ES-I3 (cell line): Measurements from ENCODE around the gene NAT8L.
"Not testable (repeated sequence)": the region's sequence is repeated elsewhere in the genome, so short reads cannot be mapped to it uniquely, and the experiment has no call there.

ENCODE experiments used
- H3K36me3 ChIP-seq: 2 replicates; pipeline ENCODE4 v1.6.1; 2013; ENCODE audit warnings: mild to moderate bottlenecking, low read length, control low read depth, moderate library complexity; ENCODE audit not compliant: insufficient read depth
- H3K4me1 ChIP-seq: 2 replicates; pipeline ENCODE4 v1.6.1; 2013; ENCODE audit warnings: mild to moderate bottlenecking, control low read depth, low read length; ENCODE audit not compliant: insufficient read depth
- H3K9ac ChIP-seq: 2 replicates; pipeline ENCODE4 v1.6.1; 2013; ENCODE audit warnings: low read depth, mild to moderate bottlenecking, low read length, moderate library complexity
- H3K9me3 ChIP-seq: 2 replicates; pipeline ENCODE4 v1.6.1; 2013; ENCODE audit warnings: mild to moderate bottlenecking, low read length, moderate library complexity; ENCODE audit not compliant: control insufficient read depth, insufficient read depth

NAT8L gene

GRCh38 chr4:2059046-2059725 is at the start of gene NAT8L:
TSS of gene NAT8L (plus strand) at chr4:2059327. CDS start at chr4:2059512, 185 bp downstream.
- peaks cover 3% of the 10 kb centered on the region; the same call in 1 of the 2 replicates for H3K4me1 ChIP-seq
- H3K9me3 ChIP-seq = no peaks in the 10 kb centered on the region
- H3K9ac ChIP-seq = peak within 1 kb of the TSS; percentile 58
- no peaks in the 10 kb centered on the region for H3K36me3 ChIP-seq

GRCh38 chr4:2009651-2010233 is 49.4 kb upstream of the NAT8L start:
- no peaks in the 10 kb centered on the region for H3K9me3 ChIP-seq
- H3K36me3 ChIP-seq = no peaks in the 10 kb centered on the region
- H3K4me1 ChIP-seq = 0 out of 2 replicates have a peak, but pooled peaks cover 2% of the 10 kb centered on the region
- peak overlapping the region; percentile 89; the same call in 1 of the 2 replicates for H3K9ac ChIP-seq

- H3K9ac ChIP-seq = no peak overlapping the region
- no peaks in the 10 kb centered on the region for H3K36me3 ChIP-seq
- H3K4me1 ChIP-seq = 0 out of 2 replicates have a peak, but pooled peaks cover 2% of the 10 kb centered on the region
- no peaks in the 10 kb centered on the region for H3K9me3 ChIP-seq
Measured at GRCh38 chr4:2011583-2011982, 47.5 kb upstream of the NAT8L start.

GRCh38 chr4:2015008-2015407 is 44.1 kb upstream of the NAT8L start:
- H3K4me1 ChIP-seq = no peaks in the 10 kb centered on the region
- no peak overlapping the region for H3K9ac ChIP-seq
- no peaks in the 10 kb centered on the region for H3K9me3 ChIP-seq
- H3K36me3 ChIP-seq = no peaks in the 10 kb centered on the region

GRCh38 chr4:2021358-2022018 is 37.6 kb upstream of the NAT8L start:
- H3K9me3 ChIP-seq, H3K9ac ChIP-seq, H3K36me3 ChIP-seq, H3K4me1 ChIP-seq: not testable (repeated sequence)

- no peaks in the 10 kb centered on the region for H3K9me3 ChIP-seq
- no peaks in the 10 kb centered on the region for H3K4me1 ChIP-seq
- H3K9ac ChIP-seq = no peak overlapping the region
- no peaks in the 10 kb centered on the region for H3K36me3 ChIP-seq
Measured at GRCh38 chr4:2024683-2025082, 34.4 kb upstream of the NAT8L start.

GRCh38 chr4:2025817-2026216 is 33.3 kb upstream of the NAT8L start:
- no peaks in the 10 kb centered on the region for H3K9me3 ChIP-seq
- H3K4me1 ChIP-seq = no peaks in the 10 kb centered on the region
- no peak overlapping the region for H3K9ac ChIP-seq
- H3K36me3 ChIP-seq = no peaks in the 10 kb centered on the region

GRCh38 chr4:2027120-2027519 is 32.0 kb upstream of the NAT8L start:
- not testable (repeated sequence) for H3K36me3 ChIP-seq, H3K9me3 ChIP-seq, H3K9ac ChIP-seq, H3K4me1 ChIP-seq

GRCh38 chr4:2031161-2031560 is 28.0 kb upstream of the NAT8L start:
- H3K4me1 ChIP-seq, H3K36me3 ChIP-seq, H3K9me3 ChIP-seq, H3K9ac ChIP-seq: not testable (repeated sequence)

- no peaks in the 10 kb centered on the region for H3K4me1 ChIP-seq
- H3K9ac ChIP-seq = no peak overlapping the region
- no peaks in the 10 kb centered on the region for H3K36me3 ChIP-seq
- H3K9me3 ChIP-seq = no peaks in the 10 kb centered on the region
Measured at GRCh38 chr4:2036327-2036726, 22.8 kb upstream of the NAT8L start.

- Histone ChIP-seq H3K9ac (no peak overlapping the region), H3K36me3 (no peaks in the 10 kb centered on the region), H3K9me3 (no peaks in the 10 kb centered on the region), H3K4me1 (no peaks in the 10 kb centered on the region)
Measured at GRCh38 chr4:2036866-2037265, 22.3 kb upstream of the NAT8L start.

- no peaks in the 10 kb centered on the region for H3K9me3 ChIP-seq
- H3K9ac ChIP-seq = peak overlapping the region; percentile 33; the same call in 1 of the 2 replicates
- H3K4me1 ChIP-seq = no peaks in the 10 kb centered on the region
- H3K36me3 ChIP-seq = no peaks in the 10 kb centered on the region
Measured at GRCh38 chr4:2040391-2041238, 18.5 kb upstream of the NAT8L start.

- H3K9ac ChIP-seq = peak overlapping the region; percentile 55; the same call in 1 of the 2 replicates
- H3K4me1 ChIP-seq = no peaks in the 10 kb centered on the region
- no peaks in the 10 kb centered on the region for H3K36me3 ChIP-seq
- no peaks in the 10 kb centered on the region for H3K9me3 ChIP-seq
Measured at GRCh38 chr4:2041239-2042130, 17.6 kb upstream of the NAT8L start.
